Nephron (organoid): ENCODE results near the gene XPA.

Experiments
- H3K27ac Mint-ChIP-seq, 3 experiments: 2 replicates each; pipeline ENCODE4 v1.8.0; 2020; ENCODE audit warnings: mixed read lengths in 3 of 3, mild to moderate bottlenecking in 2 of 3, moderate library complexity in 1 of 3
- H3K27me3 Mint-ChIP-seq: 2 replicates; pipeline ENCODE4 v1.8.0; 2021; ENCODE audit warnings: low read depth, mild to moderate bottlenecking, moderate library complexity, mixed read lengths
- H3K36me3 Mint-ChIP-seq: 2 replicates; pipeline ENCODE4 v1.8.0; 2020; ENCODE audit warnings: low read depth, mixed read lengths
- H3K4me1 Mint-ChIP-seq: 2 replicates; pipeline ENCODE4 v1.8.0; 2020; ENCODE audit warnings: mixed read lengths
- H3K4me3 Mint-ChIP-seq, 3 experiments: 2 replicates each; pipeline ENCODE4 v1.8.0; 2020; ENCODE audit warnings: mild to moderate bottlenecking in 3 of 3, mixed read lengths in 3 of 3, moderate library complexity in 2 of 3
- H3K9me3 Mint-ChIP-seq: 2 replicates; pipeline ENCODE4 v1.8.0; 2020; ENCODE audit warnings: mixed read lengths
- CTCF ChIP-seq, 3 experiments: fragments of 200-600 bp; sonication (generic); IDR thresholded peaks; one replicate each; pipeline ENCODE4 v1.5.0; 2021; ENCODE audit warnings: antibody characterized with exemption in 3 of 3; ENCODE audit not compliant: unreplicated experiment in 3 of 3

The XPA gene

GRCh38 chr9:97659771-97660170 is 37.4 kb downstream of the XPA start:
- TF ChIP-seq CTCF (IDR thresholded peaks at IDR 0.05; ENCODE audit: unreplicated experiment in 3 of 3), result no peak
- peaks cover 86% of the 10 kb centered on the region for H3K36me3 Mint-ChIP-seq
- no peaks in the 10 kb centered on the region for H3K4me1 Mint-ChIP-seq
- H3K27me3 Mint-ChIP-seq, result no peaks in the 10 kb centered on the region
- no peak overlapping the region for H3K4me3 Mint-ChIP-seq
- H3K9me3 Mint-ChIP-seq, result no peaks in the 10 kb centered on the region
- H3K27ac Mint-ChIP-seq, result no peak overlapping the region

GRCh38 chr9:97658707-97659106 is 38.4 kb downstream of the XPA start:
- Mint-ChIP-seq H3K27ac (no peak overlapping the region), H3K4me1 (no peaks in the 10 kb centered on the region), H3K27me3 (no peaks in the 10 kb centered on the region), H3K4me3 (no peak overlapping the region), H3K36me3 (peaks cover 84% of the 10 kb centered on the region), H3K9me3 (no peaks in the 10 kb centered on the region)
- TF ChIP-seq CTCF (IDR thresholded peaks at IDR 0.05; ENCODE audit: unreplicated experiment in 3 of 3), result no peak

GRCh38 chr9:97651646-97652045 is 45.5 kb downstream of the XPA start:
- no peaks in the 10 kb centered on the region for H3K27me3 Mint-ChIP-seq
- no peak for TF ChIP-seq CTCF (IDR thresholded peaks at IDR 0.05; ENCODE audit: unreplicated experiment in 3 of 3)
- no peak overlapping the region for H3K27ac Mint-ChIP-seq

GRCh38 chr9:97647996-97648395 is 49.1 kb downstream of the XPA start:
- no peaks in the 10 kb centered on the region for H3K9me3 Mint-ChIP-seq
- H3K4me1 Mint-ChIP-seq, result no peaks in the 10 kb centered on the region
- peaks cover 46% of the 10 kb centered on the region for H3K36me3 Mint-ChIP-seq
- TF ChIP-seq CTCF (IDR thresholded peaks at IDR 0.05; ENCODE audit: unreplicated experiment in 3 of 3), result no peak
- no peak overlapping the region for H3K27ac Mint-ChIP-seq
- H3K4me3 Mint-ChIP-seq, result no peak overlapping the region
- no peaks in the 10 kb centered on the region for H3K27me3 Mint-ChIP-seq

More at GRCh38 chr9:97651646-97652045, 45.5 kb downstream of the XPA start:
- Mint-ChIP-seq H3K9me3 (no peaks in the 10 kb centered on the region), H3K4me3 (no peak overlapping the region), H3K36me3 (peaks cover 59% of the 10 kb centered on the region), H3K4me1 (no peaks in the 10 kb centered on the region)

- TF ChIP-seq CTCF (IDR thresholded peaks at IDR 0.05; ENCODE audit: unreplicated experiment in 3 of 3), result no peak
- no peaks in the 10 kb centered on the region for H3K4me1 Mint-ChIP-seq
- peaks cover 49% of the 10 kb centered on the region for H3K36me3 Mint-ChIP-seq
- no peaks in the 10 kb centered on the region for H3K9me3 Mint-ChIP-seq
- no peak overlapping the region for H3K4me3 Mint-ChIP-seq
- H3K27ac Mint-ChIP-seq, result no peak overlapping the region
- no peaks in the 10 kb centered on the region for H3K27me3 Mint-ChIP-seq
These were observed 51.4 kb downstream of the XPA start for GRCh38 chr9:97645720-97646119.

- H3K4me3 Mint-ChIP-seq, result no peak overlapping the region
- H3K4me1 Mint-ChIP-seq, result peaks cover 38% of the 10 kb centered on the region
- H3K27ac Mint-ChIP-seq, result peak overlapping the region in 1 of 3 experiments; percentile 36
These were observed 56.8 kb downstream of the XPA start for GRCh38 chr9:97640325-97640724.

More at GRCh38 chr9:97640325-97640724, 56.8 kb downstream of the XPA start:
- no peak for TF ChIP-seq CTCF (IDR thresholded peaks at IDR 0.05; ENCODE audit: unreplicated experiment in 3 of 3)
- no peaks in the 10 kb centered on the region for H3K9me3 Mint-ChIP-seq
- peaks cover 24% of the 10 kb centered on the region for H3K36me3 Mint-ChIP-seq
- no peaks in the 10 kb centered on the region for H3K27me3 Mint-ChIP-seq
